ENCODE data around the gene L3MBTL2.
"Not testable (repeated sequence)": the region's sequence is repeated elsewhere in the genome, so short reads cannot be mapped to it uniquely, and the experiment has no call there.

The L3MBTL2 gene

DNA sequence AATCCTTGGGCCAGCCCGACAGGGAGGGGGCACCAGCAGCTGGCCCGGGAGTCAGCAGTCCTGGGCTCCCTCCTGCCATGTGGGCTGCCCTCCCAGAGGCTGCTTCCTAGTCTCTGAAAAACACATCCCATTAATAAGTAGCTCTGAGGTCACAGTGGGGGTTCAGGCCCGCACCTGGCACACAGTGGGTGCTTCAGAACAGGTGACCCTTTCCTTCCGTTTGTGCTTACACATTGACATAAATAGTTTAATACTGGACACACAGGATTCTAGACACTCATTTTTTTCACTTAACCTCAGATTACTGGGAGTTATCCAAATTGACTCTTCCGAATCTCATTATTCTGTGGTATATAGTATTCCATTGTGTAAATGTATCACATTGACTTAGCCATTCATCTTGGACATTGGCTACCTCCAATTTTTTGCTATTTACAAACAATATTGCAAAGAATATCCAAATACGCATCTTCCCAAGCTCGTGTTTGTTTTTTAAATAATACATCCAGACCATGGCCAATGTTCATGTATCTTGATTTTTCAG, 36.1 kb downstream of the L3MBTL2 start:
- no peak for DNase-seq (ENCODE audit: low read depth in 2 of 2)

DNA sequence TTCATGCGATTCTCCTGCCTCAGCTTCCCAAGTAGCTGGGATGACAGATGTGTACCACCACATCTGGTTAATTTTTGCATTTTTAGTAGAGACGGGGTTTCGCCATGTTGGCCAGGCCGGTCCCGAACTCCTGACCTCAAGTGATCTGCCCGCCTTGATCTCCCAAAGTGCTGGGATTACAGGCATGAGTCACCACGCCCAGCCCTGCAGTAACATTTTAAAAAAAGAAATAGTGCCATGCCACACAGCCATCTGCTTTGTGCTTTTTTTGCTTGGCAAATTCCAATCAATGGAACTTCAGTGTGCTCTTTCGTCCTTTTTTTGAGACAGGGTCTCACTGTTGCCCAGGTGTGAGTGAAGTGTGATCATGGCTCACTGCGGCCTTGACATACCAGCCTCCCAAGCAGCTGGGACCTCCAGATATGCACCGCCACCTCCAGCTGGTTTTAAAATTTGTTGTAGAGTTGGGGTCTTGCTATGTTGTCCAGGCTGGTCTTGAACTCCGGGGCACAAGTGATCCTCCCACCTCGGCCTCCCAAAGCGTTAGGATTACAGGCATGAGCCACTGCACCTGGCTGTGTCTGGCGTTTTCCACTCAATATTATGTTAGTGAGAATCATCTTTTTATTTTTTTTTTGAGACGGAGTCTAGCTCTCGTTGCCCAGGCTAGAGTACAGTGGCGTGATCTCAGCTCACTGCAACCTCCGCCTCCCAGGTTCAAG, 37.4 kb downstream of the L3MBTL2 start:
- DNase-seq (ENCODE audit: low read depth in 2 of 2): no peak

DNA sequence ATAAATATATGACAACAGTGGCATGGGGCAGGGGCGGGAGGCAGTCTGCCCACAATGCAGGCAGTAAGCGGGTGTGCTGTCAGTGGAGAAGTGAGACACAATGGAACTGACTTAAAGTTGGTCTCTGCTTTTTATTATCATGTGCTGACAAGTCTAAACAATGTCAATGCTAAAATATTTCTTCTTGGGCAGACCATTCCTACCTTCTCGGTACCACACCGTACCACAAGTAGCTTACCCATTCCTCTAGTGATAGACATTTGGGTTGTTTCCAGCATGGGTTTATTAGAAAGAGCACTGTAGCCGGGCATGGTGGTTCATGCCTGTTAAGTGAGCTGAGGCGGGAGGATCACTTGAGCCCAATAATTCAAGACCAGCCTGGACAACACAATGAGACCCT, 38.2 kb downstream of the L3MBTL2 start:
- no peak for DNase-seq (ENCODE audit: low read depth in 2 of 2)

DNA sequence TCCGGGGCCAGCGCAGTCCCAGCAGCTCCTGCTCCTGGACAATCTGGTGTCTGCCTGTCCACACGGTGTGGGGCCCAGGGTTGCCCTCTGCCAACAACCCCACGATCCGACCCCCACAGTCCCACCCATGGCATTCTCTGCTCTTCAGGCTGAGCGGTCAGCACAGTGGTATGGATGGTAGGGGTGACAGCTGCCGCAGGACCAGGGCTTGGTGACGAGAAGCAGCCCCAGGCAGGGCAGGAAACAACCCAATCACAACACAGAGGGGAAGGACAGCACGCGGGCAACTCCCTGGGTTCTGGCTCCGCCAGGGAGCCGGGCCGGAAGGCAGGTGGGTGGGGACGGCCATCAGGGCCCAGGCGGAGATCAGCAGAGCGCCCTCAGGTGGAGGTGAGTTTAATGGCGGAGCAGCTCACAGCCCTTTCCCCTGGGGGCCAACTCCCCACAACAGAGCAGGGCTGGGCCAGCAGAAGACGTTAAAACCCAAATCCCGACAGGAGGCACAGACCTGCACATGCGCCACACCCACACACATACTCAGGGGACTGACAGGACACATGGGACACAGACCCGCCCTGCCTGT, 40.9 kb downstream of the L3MBTL2 start:
- DNase-seq (ENCODE audit: low read depth in 2 of 2): no peak

DNA sequence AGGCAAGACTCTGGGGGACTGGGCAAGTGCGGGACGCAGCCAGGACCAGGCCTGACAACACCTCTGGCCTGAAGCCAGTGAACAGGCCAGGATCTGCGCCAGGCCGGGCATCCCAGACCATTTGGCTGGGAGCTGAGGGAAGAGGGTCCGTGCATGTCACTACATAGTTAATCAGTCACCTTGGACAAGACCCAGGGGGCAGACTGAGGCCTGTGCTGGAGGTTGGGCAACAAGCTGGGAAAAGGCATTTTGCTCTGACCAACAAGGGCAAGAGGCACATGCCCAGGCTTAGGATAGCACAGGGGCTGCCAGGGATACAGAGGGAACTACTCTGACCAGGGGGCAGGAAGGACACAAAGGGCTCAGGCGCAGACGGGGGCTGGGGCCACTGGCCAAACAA, 42.6 kb downstream of the L3MBTL2 start:
- no peak for DNase-seq (ENCODE audit: low read depth in 2 of 2)

DNA sequence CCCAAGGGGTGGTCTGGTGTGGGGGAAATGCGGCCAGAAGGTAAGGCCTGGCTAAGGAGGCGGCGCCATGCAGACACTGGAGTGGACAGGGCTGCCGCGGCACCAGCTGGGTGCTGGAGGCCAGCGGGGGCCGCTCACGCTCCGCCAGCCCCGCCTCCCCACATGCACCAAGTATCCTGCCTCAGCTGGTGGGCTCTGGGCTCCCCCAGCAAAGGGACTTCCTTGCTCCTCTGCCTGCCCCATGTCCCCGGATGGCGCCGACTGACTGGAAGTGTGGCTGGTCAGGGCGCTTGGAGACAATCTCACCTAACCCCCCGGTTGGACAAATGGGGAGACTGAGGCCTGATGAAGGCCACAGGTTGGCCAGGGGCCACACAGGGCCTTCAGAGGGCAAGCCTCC, 43.2 kb downstream of the L3MBTL2 start:
- DNase-seq (ENCODE audit: low read depth in 2 of 2): no peak

DNA sequence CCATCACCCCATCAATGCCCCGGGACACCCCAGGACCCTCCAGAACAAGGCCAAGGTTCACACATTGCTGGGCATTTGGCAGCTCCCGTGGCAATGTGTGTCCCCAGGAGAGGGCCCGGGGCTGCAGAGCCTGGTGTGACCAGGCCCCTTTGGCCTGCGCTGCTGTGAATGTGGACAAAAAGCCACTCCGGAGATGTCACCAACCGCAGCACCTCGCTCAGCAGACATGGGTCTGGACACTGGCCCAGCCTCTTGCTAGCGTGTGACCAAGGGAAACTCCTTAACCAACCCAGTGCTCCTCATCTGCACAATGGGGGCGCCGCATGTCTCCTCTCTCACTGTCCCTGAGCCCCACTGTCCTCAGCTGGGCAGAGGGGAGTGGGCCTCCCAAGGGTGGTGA, 43.6 kb downstream of the L3MBTL2 start:
- DNase-seq (ENCODE audit: low read depth in 2 of 2): no peak

DNA sequence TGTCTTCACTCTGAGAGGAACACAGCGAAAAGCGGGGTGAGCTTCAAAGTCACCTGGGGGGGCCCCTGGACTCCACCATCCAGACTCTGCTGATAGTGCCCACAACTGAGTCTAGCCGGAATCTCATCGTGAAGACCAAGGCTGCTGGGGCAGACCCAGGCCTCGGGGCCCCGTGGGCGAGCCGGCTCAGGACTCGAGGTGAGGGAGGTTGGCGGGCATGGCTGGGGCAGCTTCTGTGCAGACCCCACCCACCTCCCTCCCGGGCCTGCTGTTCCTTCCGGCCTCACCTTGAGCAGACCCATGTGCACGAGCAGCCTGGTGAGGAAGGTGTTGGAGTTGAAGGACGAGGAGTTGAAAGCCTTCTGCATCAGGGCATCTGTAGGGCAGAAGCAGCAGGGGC, 44.3 kb downstream of the L3MBTL2 start:
- DNase-seq (ENCODE audit: low read depth in 2 of 2): no peak

DNA sequence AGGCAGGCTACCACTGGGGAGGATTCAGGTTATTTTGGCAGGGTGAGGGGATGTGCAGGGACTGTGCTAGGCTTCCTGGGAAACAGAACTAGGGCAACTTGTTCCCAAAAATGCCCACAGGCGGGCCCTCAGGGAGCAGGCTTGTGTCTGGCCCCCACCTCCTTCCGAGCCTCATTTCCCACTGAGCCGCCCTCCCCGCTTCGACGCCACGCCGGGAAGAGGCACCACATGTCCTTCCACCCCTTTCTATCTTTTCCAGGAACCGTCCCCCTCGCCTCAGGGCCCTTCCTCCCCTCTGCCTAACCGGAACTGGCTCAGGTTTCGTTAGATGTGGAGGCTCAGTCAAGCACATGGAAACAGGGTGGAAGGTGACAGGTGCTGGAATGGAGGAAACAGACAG, 45.0 kb downstream of the L3MBTL2 start:
- DNase-seq (ENCODE audit: low read depth in 2 of 2): no peak

DNA sequence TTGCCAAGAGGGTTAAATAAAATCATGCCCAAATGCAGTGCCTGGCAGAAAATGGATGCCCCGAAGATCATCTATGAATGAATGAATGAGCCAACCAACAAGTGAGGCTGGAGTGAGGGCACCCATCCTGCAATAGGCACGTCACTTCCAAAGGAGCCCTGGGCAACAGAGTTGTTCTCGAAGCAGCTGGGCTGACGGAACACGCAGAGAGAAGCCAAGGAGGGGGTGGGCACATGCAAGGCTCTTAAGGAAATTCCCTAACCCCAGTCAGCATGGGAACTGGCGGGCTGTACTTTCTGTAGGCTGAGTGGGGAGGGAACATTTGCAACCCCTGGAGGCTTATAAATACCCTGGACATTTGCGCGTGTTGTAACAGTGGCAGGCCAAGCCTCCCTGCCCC, 47.3 kb downstream of the L3MBTL2 start:
- no peak for DNase-seq (ENCODE audit: low read depth in 2 of 2)

DNA sequence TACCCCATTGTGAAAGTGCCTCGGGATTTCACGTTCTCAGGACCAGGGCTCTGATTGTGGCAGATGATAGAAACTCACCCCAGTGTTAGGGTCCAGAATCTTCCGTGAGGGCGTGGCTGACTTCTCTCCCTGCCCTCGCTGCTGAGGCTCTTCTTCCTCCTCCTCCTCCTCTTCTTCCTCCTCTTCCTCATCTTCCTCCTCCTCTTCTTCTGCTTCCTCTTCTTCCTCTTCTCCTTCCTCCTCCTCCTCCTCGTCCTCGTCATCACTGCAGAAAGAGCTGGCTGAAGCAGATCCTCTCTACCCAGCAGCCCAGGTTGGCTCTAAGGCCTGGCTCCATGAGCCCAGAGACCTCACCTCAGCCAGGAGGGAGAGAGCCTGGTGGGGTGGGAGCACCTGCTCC, 49.1 kb downstream of the L3MBTL2 start:
- DNase-seq (ENCODE audit: low read depth in 2 of 2): no peak

DNA sequence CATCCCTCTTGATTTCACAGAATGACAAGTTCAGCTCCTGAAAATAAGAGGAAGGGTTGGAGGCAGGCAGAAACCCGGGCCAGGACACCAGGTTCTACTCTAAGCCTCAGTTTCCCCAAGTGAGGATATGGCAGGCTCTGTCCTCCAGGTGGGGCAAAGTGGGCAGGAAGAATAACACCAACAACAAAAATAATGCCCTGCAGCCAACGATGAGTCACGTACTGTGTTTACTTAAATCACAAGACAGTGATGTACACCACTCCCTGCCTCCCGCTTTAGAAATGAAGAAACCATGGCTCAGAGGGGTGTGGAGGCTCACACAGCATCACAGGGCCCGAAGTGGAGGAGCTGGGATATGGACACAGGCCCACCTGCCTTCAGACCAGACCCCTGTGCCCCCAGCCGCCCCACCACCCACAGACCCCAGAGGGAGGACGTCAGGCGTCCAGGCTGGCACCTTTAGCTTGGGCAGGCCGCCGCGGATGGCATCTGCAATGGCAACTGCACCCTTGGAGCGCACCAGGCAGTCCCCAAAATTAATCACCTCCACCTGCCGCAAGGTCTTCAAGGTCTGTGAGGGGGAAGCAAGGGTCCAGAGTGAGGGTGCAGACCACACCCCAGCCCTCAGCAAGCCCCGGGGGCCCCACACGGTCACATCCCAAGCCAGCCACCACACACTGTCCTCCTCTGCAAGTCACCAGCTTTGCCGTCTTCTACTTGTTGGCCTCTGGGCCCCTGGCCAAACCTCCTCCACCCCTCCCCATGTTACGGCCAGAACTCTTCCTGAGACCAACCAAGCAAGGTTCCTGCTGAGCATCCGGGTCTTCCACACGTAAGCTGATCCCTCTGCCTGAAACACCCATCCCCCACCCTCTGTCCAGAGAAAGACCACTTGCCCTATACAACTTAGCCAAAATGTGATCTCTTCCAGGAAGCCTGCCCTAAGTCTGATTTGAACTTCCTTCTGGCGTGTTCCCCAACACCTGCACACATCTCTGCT, 51.4 kb downstream of the L3MBTL2 start:
- DNase-seq (ENCODE audit: low read depth in 2 of 2): no peak

DNA sequence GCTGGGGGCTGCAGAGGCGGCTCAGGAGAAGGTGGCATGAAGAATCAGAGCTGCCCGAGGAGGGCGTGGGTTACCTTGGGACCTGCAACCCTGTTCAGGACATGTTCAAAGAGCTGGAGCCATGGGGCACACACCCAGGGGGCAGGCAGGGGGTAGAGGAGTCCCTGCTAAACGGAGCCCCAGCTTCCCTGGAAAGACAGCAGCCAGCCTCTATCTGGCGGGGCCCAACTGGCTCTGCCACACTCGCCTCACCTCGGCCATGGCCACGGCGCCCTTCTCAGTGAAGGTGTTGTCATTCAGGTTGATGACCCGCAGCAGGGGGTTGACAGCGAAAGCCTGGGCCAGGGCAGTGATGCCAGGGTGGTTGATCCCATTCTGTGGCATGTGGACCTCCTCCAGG, 52.6 kb downstream of the L3MBTL2 start:
- DNase-seq (ENCODE audit: low read depth in 2 of 2): no peak

DNA sequence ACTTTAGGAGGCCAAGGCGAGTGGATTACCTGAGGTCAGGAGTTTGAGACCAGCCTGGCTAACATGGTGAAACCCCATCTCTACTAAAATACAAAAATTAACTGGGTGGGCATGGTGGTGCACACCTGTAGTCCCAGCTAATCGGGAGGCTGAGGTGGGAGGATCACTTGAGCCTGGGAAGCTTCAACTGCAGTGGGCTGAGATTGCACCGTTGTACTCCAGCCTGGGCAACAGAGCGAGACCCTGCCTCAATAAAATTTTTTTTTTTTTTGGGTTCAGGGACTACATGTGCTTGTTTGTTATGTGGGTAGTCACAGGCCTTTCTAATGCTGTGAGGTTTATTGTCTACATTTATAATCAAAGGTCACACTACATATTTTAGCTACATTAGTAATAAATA, 54.6 kb downstream of the L3MBTL2 start:
- DNase-seq (ENCODE audit: low read depth in 2 of 2): not testable (repeated sequence)

DNA sequence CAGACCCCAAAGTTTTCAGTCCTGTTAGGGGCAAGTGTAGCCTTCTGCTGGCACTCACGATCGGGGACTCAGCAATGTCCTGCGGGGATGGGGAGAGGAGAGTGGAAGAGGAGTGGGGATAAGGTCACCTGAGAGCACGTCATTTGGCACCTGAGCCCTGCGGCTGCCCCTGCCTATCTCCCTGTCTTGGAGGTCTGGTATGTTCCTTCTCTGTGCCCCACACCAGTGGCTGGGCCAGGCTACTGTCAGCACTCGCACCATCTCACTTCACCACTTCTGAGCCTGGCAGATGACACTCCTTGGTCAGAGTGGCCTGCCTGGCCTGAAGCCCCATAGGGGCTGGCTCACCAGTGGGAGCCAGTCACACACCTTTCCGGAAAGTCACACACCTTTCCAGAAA, 55.8 kb downstream of the L3MBTL2 start:
- DNase-seq (ENCODE audit: low read depth in 2 of 2): no peak

DNA sequence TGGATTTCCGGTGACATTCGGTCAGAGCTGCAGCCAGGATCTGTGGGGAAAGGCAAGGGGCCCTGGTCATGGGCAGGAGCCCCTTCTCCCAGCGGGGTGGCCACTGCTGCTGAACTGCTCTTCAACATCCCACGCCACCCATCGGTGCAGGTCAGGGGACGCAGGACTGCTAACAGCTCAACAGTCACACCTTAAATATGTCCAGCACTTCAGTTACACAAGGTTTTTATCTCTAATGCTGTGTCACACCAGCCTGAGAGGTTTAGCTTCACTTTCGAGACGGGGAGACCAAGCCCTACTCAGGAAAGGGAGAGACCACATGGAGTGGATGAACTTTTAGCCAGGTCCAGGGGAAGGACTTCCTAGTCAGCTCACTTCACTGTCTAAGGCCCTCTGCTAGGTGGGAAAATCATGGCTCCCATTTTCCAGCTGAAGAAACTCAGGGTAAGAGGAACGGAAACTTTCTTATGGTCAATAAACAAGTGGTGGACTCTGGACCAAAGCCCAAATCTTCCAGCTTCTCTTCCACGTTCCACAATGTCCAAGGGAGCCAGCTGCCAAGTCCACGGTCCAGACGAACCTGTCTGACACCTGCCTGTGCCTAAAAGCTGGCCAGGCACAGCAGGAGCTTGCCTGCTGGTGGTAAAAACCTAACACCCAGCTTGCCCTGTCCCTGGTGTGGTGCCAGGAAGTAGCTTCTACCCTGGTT, 56.6 kb downstream of the L3MBTL2 start:
- DNase-seq (ENCODE audit: low read depth in 2 of 2): no peak

DNA sequence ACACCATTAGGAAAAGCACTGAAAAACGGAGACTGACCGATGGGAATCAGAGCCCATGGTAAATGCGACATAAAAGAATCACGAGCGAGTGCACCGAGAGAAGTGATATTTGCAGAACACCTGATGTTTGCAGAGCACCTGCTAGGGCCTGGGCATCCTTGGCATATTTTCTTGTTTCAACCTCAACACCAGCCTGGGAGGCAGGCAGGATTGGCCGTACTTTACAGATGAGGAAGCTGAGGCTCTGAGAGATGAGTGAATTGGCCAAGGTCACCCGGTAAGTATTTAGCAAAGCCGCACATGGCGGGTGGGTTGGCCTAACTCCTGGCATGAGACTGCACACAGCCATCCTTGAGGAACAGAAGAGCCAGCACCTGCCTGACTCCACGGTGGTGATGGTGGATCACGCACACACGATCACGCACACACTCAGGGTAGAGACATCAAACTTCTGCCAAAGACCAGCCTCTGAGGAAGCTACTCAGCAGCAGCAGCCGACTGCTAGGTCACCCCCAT, 57.2 kb downstream of the L3MBTL2 start:
- DNase-seq (ENCODE audit: low read depth in 2 of 2): no peak

DNA sequence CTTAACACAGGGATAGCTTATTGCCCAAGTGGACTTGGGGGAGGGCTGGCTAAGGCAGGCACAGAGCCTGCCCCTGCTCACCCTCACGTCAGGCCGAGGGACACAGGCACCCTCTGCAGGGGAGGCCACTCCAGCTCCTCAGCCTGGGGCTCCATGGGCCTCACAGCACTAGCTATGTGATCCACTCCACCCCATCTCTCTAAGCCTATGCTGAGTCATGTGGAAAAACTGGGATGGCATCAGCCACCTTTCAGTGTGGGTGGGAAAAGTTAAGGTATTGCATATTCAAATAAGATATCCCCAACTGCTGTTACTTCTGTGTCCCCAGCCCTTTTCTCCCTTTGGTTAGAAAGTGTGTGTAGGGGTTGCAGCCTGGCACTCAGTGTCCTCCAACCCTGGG, 58.6 kb downstream of the L3MBTL2 start:
- DNase-seq (ENCODE audit: low read depth in 2 of 2): no peak

DNA sequence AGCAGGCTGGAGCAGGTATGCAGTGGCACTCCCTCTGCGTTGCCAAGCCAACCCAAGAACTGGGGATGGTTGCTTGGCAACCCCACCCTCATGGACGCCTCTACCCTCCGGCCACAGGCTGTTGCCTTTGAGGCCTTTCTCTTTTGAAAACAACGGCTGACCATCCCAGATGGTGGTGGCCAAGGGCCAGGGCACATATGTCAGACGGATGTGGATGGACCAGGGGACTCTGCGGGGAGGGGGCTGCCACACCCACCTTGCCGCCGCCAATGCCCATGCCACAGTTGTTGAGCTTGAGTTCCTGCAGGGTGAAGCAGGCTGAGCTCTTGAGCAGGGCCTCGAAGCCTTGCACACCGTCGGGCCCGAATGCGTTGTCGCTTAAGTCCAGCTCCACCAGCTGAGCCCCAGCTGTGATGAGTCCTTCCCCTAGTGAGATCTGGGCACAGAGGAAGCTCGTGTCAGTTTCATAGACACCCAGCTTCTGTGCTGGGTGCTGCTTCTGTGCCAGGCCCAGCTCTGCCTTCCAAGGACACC, 59.4 kb downstream of the L3MBTL2 start:
- no peak for DNase-seq (ENCODE audit: low read depth in 2 of 2)

DNA sequence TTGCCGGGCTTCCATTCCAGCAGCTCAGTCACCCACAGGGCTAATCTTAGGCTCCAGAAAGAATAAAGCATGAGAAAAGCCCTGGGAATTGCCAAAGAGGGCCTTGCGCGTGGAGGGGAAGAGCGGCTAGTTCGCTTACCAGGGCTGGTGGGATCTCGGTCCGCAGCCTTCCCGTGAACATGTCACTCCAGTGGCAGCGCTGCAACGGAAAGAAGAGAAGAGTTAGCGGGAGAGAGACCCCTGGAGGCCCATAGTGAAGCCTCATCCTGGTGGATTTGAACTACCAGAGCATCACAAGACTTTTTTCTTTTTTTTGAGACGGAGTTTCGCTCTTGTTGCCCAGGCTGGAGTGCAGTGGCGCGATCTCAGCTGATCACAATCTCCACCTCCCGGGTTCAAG, 62.8 kb downstream of the L3MBTL2 start:
- no peak for DNase-seq (ENCODE audit: low read depth in 2 of 2)

DNA sequence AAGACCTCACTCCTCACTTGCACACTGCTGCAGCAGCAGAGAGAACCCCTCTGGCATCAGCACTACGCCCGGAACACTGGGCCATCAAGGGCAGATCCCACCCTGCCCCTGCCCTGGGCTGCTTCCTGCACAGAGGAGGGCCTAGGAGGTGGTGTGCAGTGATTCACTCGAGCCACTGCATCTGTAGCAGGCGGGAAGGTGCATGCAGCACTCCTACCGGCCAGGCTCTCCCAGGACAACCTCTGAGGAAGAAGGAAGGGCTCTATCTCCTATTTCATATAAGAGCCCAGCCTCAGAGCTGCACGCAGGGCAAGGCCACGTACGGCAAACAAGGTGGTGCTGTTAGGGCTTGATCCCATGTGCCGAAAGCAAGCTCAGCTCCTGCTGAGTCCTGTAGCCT, 66.7 kb downstream of the L3MBTL2 start:
- no peak for DNase-seq (ENCODE audit: low read depth in 2 of 2)

Data from stimulated activated CD8-positive, alpha-beta memory T cell treated with anti-CD3 and anti-CD28 coated beads, Interleukin-2, amount 100 ng/mL, for 1 hour (primary cell).